IPS-20b (cell line): Measurements from ENCODE around the gene AKNA.

Experiments
- H3K27ac ChIP-seq: one replicate; pipeline ENCODE4 v1.5.1; 2013; ENCODE audit warnings: low read length
- H3K27me3 ChIP-seq: 2 replicates; pipeline ENCODE4 v1.6.1; 2013; ENCODE audit warnings: mild to moderate bottlenecking, low read length, inconsistent platforms; ENCODE audit not compliant: insufficient read depth
- H3K36me3 ChIP-seq: 2 replicates; pipeline ENCODE4 v1.6.1; 2013; ENCODE audit warnings: low read depth, mild to moderate bottlenecking, inconsistent platforms, low read length, moderate library complexity; ENCODE audit not compliant: insufficient read depth
- H3K4me1 ChIP-seq: 2 replicates; pipeline ENCODE4 v1.6.1; 2013; ENCODE audit warnings: mild to moderate bottlenecking, control low read depth, inconsistent platforms, low read length, moderate library complexity; ENCODE audit not compliant: insufficient read depth
- H3K4me3 ChIP-seq: 2 replicates; pipeline ENCODE4 v1.5.1; 2013; ENCODE audit warnings: mild to moderate bottlenecking, low read length, inconsistent platforms
- H3K9ac ChIP-seq: 2 replicates; pipeline ENCODE4 v1.6.1; 2013; ENCODE audit warnings: low read depth, mild to moderate bottlenecking, inconsistent platforms, low read length, moderate library complexity
- H3K9me3 ChIP-seq: 2 replicates; pipeline ENCODE4 v1.6.1; 2013; ENCODE audit warnings: mild to moderate bottlenecking, low read depth, low read length, inconsistent platforms; ENCODE audit not compliant: insufficient read depth

AKNA gene

GRCh38 chr9:114392749-114393112 is 4.9 kb upstream of the AKNA start:
- no peaks in the 10 kb centered on the region for H3K27me3 ChIP-seq

DNA sequence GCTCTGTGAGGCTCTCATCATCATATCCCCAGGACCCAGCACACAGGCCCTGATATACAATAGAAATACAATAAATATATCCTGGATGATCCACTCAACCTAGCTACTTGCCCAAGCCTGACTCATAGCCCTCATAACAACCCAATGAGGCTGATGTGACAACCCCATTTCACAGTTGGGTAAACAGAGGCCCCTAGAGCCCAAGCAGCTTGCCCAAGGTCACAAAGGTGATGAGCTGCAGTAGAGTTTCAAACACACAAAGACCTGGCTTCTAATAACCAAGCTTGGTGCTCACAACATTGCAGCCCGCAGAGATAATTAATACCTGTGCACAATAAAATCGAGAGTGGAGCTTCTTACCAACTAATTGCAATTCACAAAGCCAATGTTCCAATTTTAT is 3.2 kb upstream of the AKNA start:
- Histone ChIP-seq H3K4me3 (no peak overlapping the region), H3K4me1 (peaks cover 31% of the 10 kb centered on the region), H3K9ac (no peak overlapping the region), H3K9me3 (no peaks in the 10 kb centered on the region), H3K36me3 (no peaks in the 10 kb centered on the region), H3K27ac (no peak overlapping the region), H3K27me3 (no peaks in the 10 kb centered on the region)

More at GRCh38 chr9:114392749-114393112, 4.9 kb upstream of the AKNA start:
- Histone ChIP-seq H3K9ac (no peak overlapping the region), H3K4me1 (peaks cover 22% of the 10 kb centered on the region; the same call in 1 of the 2 replicates), H3K4me3 (no peak overlapping the region), H3K27ac (no peak overlapping the region), H3K36me3 (no peaks in the 10 kb centered on the region), H3K9me3 (no peaks in the 10 kb centered on the region)

DNA sequence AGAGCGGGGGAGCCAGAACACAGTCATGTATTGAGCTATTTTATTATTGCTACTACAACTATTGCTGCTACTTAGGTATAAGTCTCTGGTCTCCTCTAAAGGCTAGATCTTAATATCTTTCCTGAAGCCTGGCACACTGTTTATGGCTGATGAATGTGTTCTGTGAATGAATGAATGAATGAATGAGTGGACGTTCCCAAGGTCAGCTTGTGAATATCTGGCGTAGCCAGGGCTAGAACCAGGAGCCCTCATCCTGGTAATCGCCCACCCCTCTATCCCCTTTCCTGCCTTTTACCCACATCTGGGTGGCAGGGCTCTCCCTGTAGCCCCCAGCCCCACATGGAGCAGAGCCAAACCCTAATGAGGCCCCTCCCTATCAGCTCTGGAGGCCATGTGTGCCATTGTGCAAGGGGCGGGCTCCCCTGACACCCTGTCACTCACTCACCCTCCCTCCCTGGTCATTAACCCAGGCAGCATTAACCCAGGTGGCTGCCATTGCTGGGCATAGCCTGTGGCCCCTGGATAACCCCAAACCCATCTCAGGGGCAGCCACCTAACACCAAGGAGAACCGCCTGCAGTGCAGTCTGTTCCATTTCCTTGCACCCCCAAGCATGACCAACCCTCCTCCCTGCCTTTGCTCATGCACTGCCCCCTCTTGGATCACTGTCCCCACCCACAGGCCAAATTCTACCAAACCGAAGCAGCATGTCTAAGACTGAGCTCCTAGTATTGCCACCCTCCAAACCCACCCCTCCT is 2.0 kb upstream of the AKNA start:
- no peak overlapping the region for H3K4me3 ChIP-seq

DNA sequence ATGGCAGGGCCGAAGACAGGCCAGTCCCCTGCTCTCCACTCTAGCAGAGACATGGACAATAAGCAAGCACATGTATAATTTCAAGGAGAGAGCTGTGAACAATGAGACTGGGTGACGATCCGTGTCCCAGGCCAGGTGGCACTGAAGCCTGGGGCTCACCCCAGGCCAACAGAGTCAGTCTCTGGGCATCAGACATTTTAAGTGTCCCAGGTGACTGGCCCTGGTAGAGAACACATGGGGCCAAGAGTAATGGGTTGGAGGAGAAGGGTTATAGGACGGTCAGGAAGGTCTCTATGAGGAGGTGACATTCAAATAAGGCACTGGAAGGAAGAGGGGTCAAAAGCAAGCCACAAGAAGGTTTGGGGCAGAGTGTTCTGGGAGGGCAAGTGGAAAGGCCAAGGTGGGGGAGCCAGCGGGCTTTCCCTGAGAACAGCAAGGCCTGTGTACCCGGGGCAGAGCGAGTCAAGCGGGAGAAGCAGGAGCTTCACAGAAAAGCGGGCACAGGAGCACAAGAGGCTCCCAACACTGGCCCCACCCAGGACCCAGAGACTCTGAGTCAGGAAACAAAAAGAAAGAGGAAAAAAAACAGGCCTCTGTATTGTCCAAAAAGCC is 1.1 kb upstream of the AKNA start:
- H3K9me3 ChIP-seq = no peaks in the 10 kb centered on the region
- peaks cover 49% of the 10 kb centered on the region for H3K4me1 ChIP-seq
- no peaks in the 10 kb centered on the region for H3K36me3 ChIP-seq
- no peak overlapping the region for H3K4me3 ChIP-seq
- H3K9ac ChIP-seq = peak overlapping the region; percentile 76; the same call in 1 of the 2 replicates
- no peak overlapping the region for H3K27ac ChIP-seq
- no peaks in the 10 kb centered on the region for H3K27me3 ChIP-seq

More for the DNA sequence above, 2.0 kb upstream of the AKNA start:
- no peaks in the 10 kb centered on the region for H3K9me3 ChIP-seq
- no peaks in the 10 kb centered on the region for H3K36me3 ChIP-seq
- H3K4me1 ChIP-seq = peaks cover 42% of the 10 kb centered on the region
- H3K27ac ChIP-seq = no peak overlapping the region
- no peak overlapping the region for H3K9ac ChIP-seq
- no peaks in the 10 kb centered on the region for H3K27me3 ChIP-seq

- H3K27me3 ChIP-seq = no peaks in the 10 kb centered on the region
- H3K4me3 ChIP-seq = peak overlapping the region; percentile 66; the same call in 1 of the 2 replicates
- H3K4me1 ChIP-seq = peaks cover 54% of the 10 kb centered on the region
- H3K9me3 ChIP-seq = no peaks in the 10 kb centered on the region
- H3K9ac ChIP-seq = peak overlapping the region; percentile 76; the same call in 1 of the 2 replicates
- H3K36me3 ChIP-seq = no peaks in the 10 kb centered on the region
- H3K27ac ChIP-seq = no peak overlapping the region
Observed at GRCh38 chr9:114388357-114388682, 538 bp upstream of the AKNA start.

- Histone ChIP-seq H3K27me3 (no peaks in the 10 kb centered on the region), H3K9ac (peak overlapping the region; percentile 76; the same call in 1 of the 2 replicates), H3K36me3 (no peaks in the 10 kb centered on the region), H3K4me1 (peaks cover 64% of the 10 kb centered on the region), H3K9me3 (no peaks in the 10 kb centered on the region), H3K27ac (no peak overlapping the region), H3K4me3 (peak overlapping the region; percentile 66)
Observed at GRCh38 chr9:114386886-114387679, 699 bp downstream of the AKNA start.

DNA sequence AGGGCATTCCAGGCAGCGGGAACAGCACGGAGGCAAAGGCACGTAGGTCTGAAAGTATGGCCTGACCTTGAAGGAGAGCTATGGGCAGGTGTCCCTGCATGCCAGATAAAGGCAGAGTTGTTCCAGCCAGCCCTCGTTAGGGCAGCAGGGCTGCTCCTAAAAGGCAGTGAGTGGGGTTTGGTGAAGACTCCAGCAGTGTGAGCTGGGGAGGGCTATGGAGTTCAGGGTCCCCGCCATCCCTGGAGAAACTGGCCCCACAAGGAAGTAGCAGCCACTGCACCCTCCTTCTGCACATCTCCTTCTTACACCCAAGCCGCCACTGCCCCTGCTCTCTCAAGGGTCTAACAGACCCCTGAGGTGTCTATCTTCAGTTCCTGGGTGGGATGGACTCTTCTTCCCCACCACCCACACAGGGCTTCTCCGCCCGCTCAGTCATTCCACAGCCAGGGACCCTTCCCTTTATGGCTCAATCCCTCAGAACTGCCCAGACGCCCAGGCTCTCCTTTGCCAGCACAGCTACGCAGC is 1.4 kb downstream of the AKNA start:
- Histone ChIP-seq H3K27me3 (no peaks in the 10 kb centered on the region), H3K36me3 (no peaks in the 10 kb centered on the region), H3K4me3 (peak overlapping the region; percentile 66; the same call in 1 of the 2 replicates), H3K9me3 (no peaks in the 10 kb centered on the region), H3K27ac (no peak overlapping the region), H3K9ac (0 out of 2 replicates have a peak overlapping the region, but pooled peaks have one; percentile 76), H3K4me1 (peaks cover 64% of the 10 kb centered on the region)

- Histone ChIP-seq H3K4me1 (peaks cover 64% of the 10 kb centered on the region), H3K36me3 (no peaks in the 10 kb centered on the region), H3K9me3 (no peaks in the 10 kb centered on the region), H3K9ac (peak overlapping the region; percentile 10; the same call in 1 of the 2 replicates), H3K27ac (no peak overlapping the region), H3K27me3 (no peaks in the 10 kb centered on the region), H3K4me3 (peak overlapping the region; percentile 66; the same call in 1 of the 2 replicates)
Observed at GRCh38 chr9:114385397-114386181, 2.2 kb downstream of the AKNA start.

- Histone ChIP-seq H3K4me3 (no peak overlapping the region), H3K4me1 (peaks cover 58% of the 10 kb centered on the region), H3K36me3 (peaks cover 4% of the 10 kb centered on the region; the same call in 1 of the 2 replicates), H3K9ac (no peak overlapping the region), H3K9me3 (no peaks in the 10 kb centered on the region), H3K27me3 (no peaks in the 10 kb centered on the region), H3K27ac (no peak overlapping the region)
Observed at GRCh38 chr9:114384836-114385396, 2.9 kb downstream of the AKNA start.

GRCh38 chr9:114384341-114384740 is 3.4 kb downstream of the AKNA start:
- H3K9ac ChIP-seq = no peak overlapping the region
- H3K27ac ChIP-seq = no peak overlapping the region
- H3K36me3 ChIP-seq = peaks cover 10% of the 10 kb centered on the region
- H3K4me1 ChIP-seq = peaks cover 58% of the 10 kb centered on the region
- H3K4me3 ChIP-seq = no peak overlapping the region
- no peaks in the 10 kb centered on the region for H3K9me3 ChIP-seq
- no peaks in the 10 kb centered on the region for H3K27me3 ChIP-seq
